KMS-11 (cell line): ENCODE results near the gene MARCHF5.

Experiments
- H2AFZ ChIP-seq: fragments of 200-600 bp; sonication (generic); 2 replicates; pipeline ENCODE4 v1.6.1; 2016; ENCODE audit warnings: antibody characterized with exemption, mixed run types, low read depth
- H3K27ac ChIP-seq: fragments of 200-600 bp; sonication (generic); 2 replicates; pipeline ENCODE4 v1.6.1; 2016; ENCODE audit warnings: mild to moderate bottlenecking, mixed run types
- H3K27me3 ChIP-seq: fragments of 200-600 bp; sonication (generic); 2 replicates; pipeline ENCODE4 v1.6.1; 2017; ENCODE audit warnings: mild to moderate bottlenecking, low read depth, mixed run types, moderate library complexity; ENCODE audit not compliant: insufficient read depth
- H3K36me3 ChIP-seq: fragments of 200-600 bp; sonication (generic); 2 replicates; pipeline ENCODE4 v1.6.1; 2017; ENCODE audit warnings: mild to moderate bottlenecking, mixed run types; ENCODE audit not compliant: insufficient read depth
- H3K4me1 ChIP-seq: fragments of 200-600 bp; sonication (generic); 2 replicates; pipeline ENCODE4 v1.6.1; 2016; ENCODE audit warnings: mild to moderate bottlenecking, low read depth, mixed run types; ENCODE audit not compliant: poor library complexity, severe bottlenecking
- H3K4me2 ChIP-seq: fragments of 200-600 bp; sonication (generic); 2 replicates; pipeline ENCODE4 v1.7.0; 2016; ENCODE audit warnings: mild to moderate bottlenecking, mixed run types
- H3K4me3 ChIP-seq: fragments of 200-600 bp; sonication (generic); IDR thresholded peaks from 2 replicates; pipeline ENCODE4 v1.6.1; 2017; ENCODE audit warnings: low read depth, low read length, mixed read lengths; ENCODE audit not compliant: insufficient read depth
- H3K79me2 ChIP-seq: fragments of 200-600 bp; sonication (generic); 2 replicates; pipeline ENCODE4 v1.6.1; 2016; ENCODE audit warnings: low read depth, mixed run types; ENCODE audit not compliant: insufficient read depth
- H3K9ac ChIP-seq: fragments of 200-600 bp; sonication (generic); 2 replicates; pipeline ENCODE4 v1.6.1; 2016; ENCODE audit warnings: mild to moderate bottlenecking, mixed run types
- H4K20me1 ChIP-seq: fragments of 200-600 bp; sonication (generic); 2 replicates; pipeline ENCODE4 v1.6.1; 2016; ENCODE audit warnings: mild to moderate bottlenecking, mixed run types; ENCODE audit not compliant: insufficient read depth
- CTCF ChIP-seq: fragments of 200-600 bp; sonication (generic); conservative IDR thresholded peaks from 2 replicates; pipeline ENCODE4 v1.6.1; 2017; ENCODE audit warnings: low read depth, mild to moderate bottlenecking, antibody characterized with exemption, low read length, moderate library complexity, mixed read lengths

The MARCHF5 gene

GRCh38 chr10:92381543-92381954 lies 90.6 kb downstream of the MARCHF5 start:
- no peaks in the 10 kb centered on the region for H3K27me3 ChIP-seq
- no peak overlapping the region for H2AFZ ChIP-seq
- H3K9ac ChIP-seq = no peak overlapping the region
- H4K20me1 ChIP-seq = no peaks in the 10 kb centered on the region
- no peaks in the 10 kb centered on the region for H3K36me3 ChIP-seq
- no peak overlapping the region for H3K4me3 ChIP-seq
- TF ChIP-seq CTCF = no peak
- no peak overlapping the region for H3K27ac ChIP-seq
- no peak overlapping the region for H3K4me2 ChIP-seq
- H3K4me1 ChIP-seq = no peaks in the 10 kb centered on the region
- no peaks in the 10 kb centered on the region for H3K79me2 ChIP-seq

GRCh38 chr10:92382631-92383030 lies 91.7 kb downstream of the MARCHF5 start:
- no peak overlapping the region for H3K27ac ChIP-seq
- H4K20me1 ChIP-seq = no peaks in the 10 kb centered on the region
- no peaks in the 10 kb centered on the region for H3K79me2 ChIP-seq
- H3K4me2 ChIP-seq = no peak overlapping the region
- no peaks in the 10 kb centered on the region for H3K36me3 ChIP-seq
- H3K4me3 ChIP-seq = no peak overlapping the region
- no peak overlapping the region for H3K9ac ChIP-seq
- no peak overlapping the region for H2AFZ ChIP-seq
- no peak for TF ChIP-seq CTCF
- no peaks in the 10 kb centered on the region for H3K27me3 ChIP-seq
- H3K4me1 ChIP-seq = no peaks in the 10 kb centered on the region

- Histone ChIP-seq H3K27me3 (no peaks in the 10 kb centered on the region), H3K4me2 (no peak overlapping the region), H2AFZ (no peak overlapping the region), H3K9ac (no peak overlapping the region), H3K27ac (no peak overlapping the region), H3K36me3 (no peaks in the 10 kb centered on the region), H3K4me1 (no peaks in the 10 kb centered on the region), H4K20me1 (no peaks in the 10 kb centered on the region), H3K4me3 (no peak overlapping the region), H3K79me2 (no peaks in the 10 kb centered on the region)
- no peak for TF ChIP-seq CTCF
These were observed 93.8 kb downstream of the MARCHF5 start for GRCh38 chr10:92384741-92385140.

GRCh38 chr10:92385831-92386230 lies 94.9 kb downstream of the MARCHF5 start:
- H3K4me2 ChIP-seq = no peak overlapping the region
- no peak overlapping the region for H2AFZ ChIP-seq
- no peak overlapping the region for H3K4me3 ChIP-seq
- no peaks in the 10 kb centered on the region for H3K36me3 ChIP-seq
- no peaks in the 10 kb centered on the region for H3K4me1 ChIP-seq
- H3K27me3 ChIP-seq = no peaks in the 10 kb centered on the region
- H4K20me1 ChIP-seq = no peaks in the 10 kb centered on the region
- TF ChIP-seq CTCF = no peak
- H3K27ac ChIP-seq = no peak overlapping the region
- H3K79me2 ChIP-seq = no peaks in the 10 kb centered on the region
- H3K9ac ChIP-seq = no peak overlapping the region
